HG02610 (cell line): ENCODE results near the gene PLD1.

ENCODE experiments used
- ATAC-seq: cut with Tn5 transposase; IDR thresholded peaks from one replicate; pipeline ENCODE4 v1.9.1; 2021; ENCODE audit warnings: mild to moderate bottlenecking, moderate library complexity; ENCODE audit not compliant: unreplicated experiment

PLD1 gene

DNA sequence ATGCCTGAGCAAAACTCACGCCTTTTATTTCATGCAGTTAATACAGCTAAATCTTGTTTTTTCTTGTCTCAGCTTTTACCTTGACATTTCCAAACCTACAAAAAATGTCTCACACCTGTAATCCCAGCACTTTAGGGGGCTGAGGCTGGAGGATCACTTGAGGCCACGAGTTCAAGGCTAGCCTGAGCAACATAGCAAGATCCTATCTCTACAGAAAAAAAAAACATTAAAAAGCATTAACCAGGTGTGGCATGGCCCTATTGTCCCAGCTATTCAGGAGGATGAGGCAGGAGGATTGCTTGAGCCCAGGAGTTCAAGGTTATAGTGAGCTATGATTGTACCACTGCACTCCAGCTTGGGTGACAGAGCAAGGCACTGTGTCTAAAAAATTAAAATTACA is 29.0 kb upstream of the PLD1 start:
- no peak for ATAC-seq

DNA sequence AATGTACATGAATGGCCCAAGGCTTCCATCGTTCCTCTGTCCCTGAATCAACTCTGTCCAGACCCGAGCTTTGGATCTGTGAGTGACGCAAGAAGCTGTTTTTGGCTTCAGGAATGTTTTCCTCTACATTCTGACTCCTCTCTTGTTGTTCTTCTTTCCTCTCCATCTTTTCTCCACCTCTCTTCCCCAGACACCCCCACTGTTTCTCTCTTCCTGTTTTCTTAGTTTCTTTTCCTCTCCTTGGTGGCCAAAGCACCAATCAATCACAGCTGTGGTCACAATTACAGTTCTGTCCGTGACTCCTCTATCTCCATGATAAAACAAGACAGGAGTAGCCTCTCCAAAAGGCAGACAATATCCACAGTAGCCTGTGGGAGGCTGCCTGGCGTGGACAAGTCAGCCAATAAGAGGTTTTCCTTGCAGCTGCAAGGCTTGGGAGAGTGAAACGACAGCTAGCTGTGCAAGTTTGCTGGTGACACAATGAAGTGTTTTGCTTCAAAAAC is 28.0 kb upstream of the PLD1 start:
- no peak for ATAC-seq

DNA sequence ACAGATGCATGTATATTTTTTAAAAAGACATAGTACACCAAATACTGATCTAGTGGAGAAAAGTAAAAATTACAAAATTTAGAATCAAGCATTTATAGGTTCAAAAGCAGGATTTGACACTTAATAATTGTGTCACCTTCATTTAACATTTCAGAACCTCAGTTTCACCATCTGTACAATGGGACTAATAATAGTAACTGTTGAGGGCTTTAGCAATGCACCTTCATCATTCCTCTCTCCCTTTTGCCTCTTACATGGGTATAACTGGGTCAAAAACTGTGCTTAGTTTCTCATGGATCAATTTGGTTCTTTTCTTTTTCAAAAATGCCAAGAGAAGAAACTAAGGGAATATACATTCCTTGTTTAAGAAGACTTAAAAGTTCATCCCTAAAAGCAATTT is 27.4 kb upstream of the PLD1 start:
- ATAC-seq: no peak

DNA sequence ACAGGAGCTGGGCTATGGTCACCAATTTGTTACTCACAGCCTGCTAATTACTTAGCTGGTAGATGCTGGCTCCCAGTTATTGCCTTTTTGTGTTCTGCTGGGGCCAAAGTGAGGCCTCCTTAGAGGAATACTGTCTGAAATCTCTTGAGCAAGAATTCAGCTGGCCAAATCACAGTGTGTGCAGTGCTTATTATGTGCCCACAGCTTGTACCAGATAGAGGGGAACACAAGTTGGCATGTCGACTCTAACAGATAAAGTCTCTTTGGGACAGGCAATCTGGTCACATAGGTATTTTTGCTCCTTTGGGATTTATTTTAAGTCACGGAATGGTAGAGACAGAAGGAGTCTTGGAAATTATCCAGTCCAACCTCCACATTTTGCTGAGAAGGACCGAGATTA is 26.6 kb upstream of the PLD1 start:
- ATAC-seq: no peak

DNA sequence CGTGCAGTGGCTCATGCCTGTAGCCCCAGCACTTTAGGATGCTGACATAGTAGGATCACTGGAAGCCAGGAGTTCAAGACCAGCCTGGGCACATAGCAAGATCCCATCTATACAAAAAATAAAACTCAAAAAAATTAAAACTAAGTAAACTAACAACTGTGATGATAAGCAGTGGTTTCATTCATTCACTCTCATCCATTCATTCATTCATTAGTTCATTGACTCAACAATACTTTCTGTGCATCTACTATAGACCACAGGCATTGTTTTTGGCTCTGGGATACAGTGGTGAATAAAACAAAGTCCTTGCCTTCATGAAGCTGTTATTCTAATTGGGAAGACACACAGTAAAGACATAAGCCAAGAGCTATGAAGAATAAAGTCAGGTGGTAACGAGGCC is 25.3 kb upstream of the PLD1 start:
- no peak for ATAC-seq

DNA sequence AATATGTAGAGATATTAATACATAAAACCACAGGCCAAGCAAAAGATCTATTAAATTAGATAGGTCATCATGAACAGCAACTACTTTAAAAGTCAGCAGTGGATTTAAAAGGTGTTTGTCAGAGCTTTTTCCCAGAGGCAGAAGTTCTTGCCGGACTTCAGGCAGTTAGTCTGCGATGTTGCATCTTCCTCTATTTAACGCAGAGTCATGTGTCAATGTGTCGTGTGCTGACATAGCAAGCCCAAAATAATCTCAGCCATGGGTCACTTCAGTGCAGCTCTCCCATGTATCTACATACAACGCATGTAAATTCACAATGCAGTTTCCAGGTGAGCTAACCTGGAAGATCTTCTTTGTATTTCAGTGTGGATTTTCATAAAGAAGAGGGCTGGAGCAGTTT is 24.8 kb upstream of the PLD1 start:
- no peak for ATAC-seq

DNA sequence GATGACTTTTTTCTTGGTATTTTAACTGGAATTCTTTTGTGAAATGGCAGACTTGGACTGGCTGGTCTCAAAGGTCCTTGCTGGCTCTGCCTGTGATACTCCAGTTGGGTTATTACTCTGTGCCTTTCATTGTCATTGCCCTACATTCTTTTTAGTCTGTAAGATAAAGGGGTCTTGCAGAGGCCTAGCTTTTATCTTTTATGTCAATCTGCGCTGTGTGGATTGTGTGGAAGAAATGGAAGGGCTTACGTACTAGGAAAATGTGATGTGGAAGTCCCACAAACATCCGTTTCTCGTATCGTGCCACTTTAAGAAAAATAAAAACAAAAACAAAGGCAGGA is 24.1 kb upstream of the PLD1 start:
- ATAC-seq: no peak

DNA sequence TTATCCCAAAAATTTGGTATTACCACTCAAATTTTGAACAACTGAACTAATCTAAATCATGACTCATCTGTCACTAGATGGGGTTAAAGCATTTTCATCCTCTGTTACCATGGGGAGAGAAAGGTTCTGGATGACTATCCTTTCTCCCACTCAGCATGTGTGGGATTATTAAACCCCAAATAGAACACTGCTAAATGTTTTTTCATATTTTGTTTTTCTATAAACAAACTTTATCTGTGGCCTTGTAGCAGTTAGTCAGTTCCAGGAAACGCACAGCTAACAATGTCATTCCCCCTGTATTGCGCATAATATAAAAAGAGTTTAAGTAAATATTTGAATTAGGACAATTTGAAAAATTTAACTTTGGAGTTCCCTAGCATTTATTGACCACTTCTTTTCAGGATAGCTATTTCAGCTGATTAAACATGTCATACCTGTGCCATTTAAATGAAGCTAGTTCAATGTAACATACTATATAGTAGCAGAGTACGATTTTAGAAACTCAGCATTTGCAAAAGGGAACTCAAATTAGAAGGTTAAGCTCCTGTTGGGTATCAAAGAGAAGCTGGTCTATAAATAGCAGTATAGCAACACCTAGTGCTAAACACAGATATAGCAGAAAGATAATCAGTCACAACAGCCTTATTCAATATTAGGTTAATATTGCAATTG is 23.6 kb upstream of the PLD1 start:
- peak; percentile 69 for ATAC-seq

DNA sequence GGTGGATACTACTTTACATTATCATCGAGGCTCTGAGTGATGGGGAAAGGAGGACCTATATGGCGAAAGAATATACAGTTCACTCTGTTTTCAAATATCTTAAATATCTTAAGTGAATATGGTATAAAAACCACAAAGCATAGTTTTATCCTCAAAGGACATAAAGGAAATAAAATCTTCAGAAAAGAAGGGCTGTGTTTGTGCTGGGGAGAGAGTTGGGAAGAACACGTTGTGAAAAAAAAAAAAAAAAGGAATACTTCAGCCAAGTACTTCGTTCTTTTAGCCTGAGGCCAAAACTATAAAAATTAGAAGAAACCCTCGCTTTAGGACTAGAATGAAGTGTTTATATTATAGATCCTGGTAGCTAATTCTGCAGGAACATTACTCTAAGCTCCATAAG is 22.7 kb upstream of the PLD1 start:
- ATAC-seq: no peak

DNA sequence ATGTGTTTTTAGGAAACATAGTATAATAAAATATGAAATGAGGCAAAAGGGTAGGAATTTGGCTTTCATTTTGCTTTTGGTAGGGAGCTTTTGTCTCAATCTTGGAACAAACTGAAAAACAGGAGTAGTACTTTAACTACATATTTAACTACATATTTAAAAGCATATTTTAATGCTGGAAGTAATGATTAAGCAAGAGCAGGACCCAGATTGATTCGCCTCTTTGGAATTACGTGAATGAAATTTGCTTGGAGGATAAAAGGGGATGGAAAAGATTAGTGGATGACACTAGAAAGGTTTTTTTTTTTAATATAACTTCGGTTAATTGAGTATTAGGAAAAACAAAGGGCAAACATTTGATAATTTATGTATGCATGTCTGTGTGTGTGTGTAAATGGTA is 21.7 kb upstream of the PLD1 start:
- no peak for ATAC-seq

DNA sequence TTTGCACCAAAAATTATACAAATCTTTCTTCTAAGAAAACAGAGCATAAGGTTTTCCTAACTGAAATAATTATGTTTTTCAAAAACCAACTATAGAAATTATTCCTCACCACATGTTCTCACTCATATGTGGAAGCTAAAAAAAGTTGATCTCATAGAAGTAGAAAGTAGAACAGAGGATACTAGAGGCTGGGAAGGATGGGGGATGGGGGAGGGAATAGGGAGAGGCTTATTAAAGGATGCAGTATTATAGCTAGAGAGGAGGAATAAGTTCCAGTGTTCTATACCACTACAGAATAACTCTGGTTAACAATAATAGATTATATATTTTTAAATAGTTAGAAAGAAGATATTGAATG is 20.2 kb upstream of the PLD1 start:
- ATAC-seq: no peak

DNA sequence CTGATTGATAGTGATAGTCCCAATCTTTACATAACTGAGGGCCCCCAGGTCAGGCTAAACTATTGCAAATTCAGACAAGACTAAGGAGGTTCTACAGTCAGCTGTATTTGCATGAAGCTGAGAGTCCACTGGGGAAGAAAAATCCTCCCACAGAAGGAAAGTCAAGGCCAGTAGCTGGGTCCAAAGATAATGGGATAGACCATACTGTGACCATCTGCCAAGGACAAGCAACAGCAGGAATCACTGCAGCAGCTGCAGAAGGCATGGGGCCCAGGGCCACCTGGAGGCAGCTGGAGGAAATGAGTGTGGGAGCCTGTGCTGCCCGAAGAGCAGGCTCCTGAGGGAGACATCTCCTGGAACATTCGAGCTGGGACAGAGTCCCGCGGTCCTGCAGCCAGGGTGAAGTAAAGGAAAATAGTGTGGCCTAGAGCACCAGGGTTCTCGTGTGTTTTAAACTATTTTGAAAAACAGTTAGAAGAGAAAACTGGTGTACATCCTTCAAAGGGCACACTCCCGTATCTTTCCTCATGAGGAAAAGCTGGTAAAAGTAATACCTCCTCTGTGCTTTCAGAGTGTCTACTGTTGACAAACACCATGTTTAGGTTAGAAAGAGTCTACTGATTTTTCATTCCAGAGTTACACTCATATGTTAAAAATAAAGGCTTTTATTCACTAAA is 19.7 kb upstream of the PLD1 start:
- peak; percentile 76 for ATAC-seq

DNA sequence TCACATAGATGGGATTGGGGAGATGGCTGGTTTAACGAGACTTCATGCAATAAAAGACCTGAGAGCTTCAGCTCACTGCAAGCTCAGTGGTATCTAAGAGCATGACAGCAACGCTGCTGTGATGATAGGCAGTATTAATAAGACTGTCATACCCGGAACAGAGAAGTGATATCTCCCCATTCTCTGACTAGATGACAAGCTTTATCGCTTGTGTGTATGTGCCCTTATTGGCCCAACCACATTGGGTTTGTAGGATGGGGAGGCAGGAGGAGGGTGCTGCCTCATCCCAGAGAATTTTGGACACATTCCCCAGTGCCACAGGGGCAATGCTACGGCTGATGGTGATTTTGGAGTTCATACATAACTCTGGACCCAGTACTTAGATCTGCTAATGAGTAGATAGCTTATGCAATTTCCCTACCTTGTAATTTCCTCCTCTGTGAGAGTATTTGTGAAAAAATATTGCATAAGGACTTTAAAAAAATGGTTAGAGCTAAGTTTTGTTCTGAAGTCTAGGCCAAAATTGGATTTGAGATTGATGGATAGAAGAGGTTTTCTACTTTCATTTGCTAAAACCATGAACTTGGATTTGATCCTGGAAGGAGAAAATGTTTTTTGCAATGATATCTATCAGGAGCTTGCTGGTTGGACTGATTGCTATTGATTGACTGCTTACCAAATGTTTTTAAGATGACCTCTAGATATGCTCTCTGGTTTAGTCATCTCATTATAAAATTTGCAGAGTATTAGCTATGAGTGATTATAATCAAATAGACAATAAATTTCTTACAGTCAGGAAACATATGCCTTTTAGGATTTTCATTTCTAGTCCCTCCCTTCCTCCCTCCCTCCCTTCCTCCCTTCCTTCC is 18.9 kb upstream of the PLD1 start:
- no peak for ATAC-seq

DNA sequence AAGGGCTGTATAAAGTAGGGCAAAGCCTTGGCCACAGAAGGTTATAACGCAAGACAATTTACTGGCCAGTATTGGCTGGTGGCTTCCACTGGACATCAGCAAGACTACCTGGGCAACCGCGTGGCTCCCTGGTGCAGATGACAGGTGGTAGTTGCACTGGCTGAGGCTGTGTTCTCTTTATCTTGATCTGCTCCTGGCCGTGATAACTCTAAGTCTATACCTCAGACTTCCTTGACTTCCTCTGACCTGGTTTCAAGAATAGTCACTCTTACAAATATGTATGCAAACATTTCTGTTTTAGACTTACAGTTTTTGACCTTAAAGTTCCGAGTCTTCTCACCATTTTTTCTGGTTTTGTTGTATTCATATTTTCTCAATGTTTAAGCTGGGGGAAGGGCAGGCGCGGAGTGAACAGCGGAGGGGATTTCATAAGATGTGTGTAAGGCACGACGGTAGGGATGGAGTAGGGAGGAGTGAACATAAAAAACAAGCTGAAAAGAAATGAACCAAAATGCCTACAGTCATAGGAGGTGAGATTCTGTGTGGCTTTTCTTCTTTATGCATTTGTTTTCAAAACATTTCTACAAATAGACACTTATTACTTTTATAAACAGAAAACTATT is 17.7 kb upstream of the PLD1 start:
- no peak for ATAC-seq

DNA sequence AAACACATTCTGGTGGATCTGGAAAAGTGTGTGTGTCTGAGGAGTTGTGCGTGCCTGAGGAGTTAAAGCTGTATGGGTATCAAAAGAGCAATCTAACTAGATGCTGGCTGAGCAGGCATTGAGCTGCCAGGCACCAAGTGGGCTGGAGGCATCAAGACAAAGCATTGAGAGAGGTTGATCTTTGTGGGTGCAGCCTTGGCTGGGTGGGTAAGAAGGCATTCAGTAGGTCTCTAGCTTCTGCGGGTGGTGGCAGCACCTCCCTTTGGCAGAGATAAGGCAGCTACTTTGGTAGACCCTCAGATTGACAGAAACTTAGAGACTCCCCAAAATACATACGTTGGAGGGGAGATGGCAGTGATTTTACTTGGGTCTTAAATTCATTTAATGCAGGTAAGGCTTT is 17.1 kb upstream of the PLD1 start:
- ATAC-seq: no peak

DNA sequence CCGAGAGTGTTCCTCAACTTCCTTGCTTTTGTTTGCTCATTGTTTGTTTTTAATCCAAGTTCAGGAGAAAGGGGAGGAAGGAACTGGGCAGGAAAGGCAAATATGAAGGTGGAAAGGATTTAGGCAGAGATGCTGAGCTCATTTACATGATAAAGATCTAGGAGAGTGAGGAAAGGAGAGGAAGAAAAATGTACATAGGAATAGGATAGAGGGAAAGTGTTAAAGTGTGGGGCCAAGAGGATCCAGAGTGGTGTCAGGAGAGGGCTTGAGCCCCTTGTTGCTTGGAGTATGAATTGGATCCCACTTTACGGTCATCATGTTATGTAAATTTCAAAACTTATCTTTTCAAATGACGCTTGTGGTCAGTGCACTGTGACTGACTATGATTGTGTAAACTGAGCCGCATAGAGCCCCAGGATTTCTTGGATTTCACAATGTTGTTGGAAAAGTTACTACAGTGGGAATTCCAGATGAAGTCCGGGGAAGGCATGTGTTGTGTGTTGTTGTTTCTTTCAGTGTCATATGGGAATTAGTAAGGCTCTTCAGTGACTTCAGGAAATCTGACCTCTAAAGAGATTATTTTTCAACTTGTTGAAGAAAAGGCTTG is 15.0 kb upstream of the PLD1 start:
- no peak for ATAC-seq

DNA sequence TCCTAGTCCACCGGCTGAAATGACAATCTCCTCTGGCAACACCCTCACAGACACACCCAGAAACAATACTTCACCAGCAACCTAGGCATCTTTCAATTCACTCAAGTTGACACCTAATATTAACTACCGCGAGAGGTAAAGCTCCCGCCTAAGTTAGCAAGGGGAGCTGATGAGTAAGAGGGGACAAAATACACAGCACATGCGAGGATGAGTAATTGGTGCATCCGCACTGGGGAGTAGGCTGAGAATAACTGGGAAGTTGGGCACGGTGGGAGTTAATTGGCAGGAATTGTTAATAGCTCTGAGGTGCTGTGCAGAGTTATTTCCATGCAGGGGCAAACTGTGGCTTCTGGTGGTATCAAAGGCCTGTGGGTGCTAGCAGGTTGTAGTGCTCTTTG is 14.5 kb upstream of the PLD1 start:
- no peak for ATAC-seq

DNA sequence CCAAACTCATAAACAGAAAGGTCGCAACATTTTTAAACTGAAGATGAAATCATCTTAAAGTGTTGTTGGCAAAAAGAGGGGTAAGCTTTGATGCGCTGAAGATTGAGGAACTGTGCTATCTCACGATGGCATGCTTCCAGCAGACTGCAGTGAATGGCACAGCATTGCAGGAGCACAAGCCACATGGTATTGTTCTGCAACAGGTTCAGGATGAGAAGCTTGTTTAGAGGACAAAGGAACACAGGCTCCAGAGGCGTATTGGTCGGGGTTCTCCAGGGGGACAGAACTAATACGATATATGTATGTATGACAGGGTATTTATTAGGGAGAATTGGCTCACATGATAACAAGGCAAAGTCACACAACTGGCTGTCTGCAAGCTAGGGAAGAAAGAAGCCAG is 13.8 kb upstream of the PLD1 start:
- no peak for ATAC-seq

DNA sequence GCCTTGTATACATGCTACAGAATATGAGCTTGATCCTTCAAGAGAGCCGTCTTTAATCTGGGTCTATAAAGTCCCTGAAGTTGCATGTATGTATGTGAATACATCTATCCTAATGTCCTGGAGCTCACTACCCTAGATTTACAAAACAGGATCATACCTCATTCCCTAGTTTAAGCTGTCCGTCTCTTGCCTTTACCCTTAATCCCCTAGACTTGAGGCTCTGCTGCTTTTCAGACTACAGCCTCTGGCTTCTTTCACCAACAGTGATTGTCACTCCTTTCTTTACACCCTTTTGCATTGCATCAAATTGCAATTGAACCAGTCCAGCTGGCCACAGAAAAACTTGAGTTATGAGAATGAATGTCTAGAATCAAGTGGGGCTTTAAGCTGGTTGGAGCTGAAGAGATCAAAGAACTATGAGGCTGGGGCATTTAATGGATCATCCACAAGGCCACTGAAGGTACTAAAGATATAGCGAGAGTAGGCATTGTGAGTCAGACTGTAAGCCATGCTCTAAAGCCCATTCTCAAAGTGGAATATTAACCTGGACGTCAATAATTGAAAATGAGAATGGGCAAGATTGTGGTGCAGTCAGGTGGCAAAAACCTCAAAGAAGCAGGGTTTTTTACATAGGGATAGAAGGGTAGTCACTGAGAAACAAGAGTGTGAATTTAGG is 12.3 kb upstream of the PLD1 start:
- ATAC-seq: no peak

DNA sequence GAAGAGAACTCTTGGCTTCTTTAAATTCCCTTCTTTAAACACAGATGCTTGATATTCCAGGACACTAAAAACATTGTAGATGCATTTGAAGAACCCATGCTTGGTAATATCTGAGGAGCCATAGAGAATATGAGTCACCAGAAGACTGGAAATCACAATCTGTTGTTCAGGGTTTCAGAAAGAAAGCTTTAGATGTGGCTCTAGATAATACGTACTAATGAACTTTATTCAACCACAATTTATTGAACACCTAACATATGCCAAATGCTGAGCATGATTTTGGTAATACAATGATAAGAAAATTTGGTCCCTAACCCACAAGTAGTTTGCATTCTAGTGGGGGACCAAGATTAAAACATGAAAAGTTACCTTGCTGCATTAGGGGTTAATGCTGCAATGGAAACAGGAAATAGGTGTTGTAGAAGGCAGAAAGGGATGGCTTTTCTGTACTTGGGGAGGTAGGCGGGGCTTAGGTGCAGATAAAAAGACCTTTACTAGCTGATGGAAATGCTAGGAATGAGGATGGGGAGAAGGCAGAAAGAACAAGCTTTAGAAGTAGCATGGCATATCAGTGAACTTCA is 11.6 kb upstream of the PLD1 start:
- ATAC-seq: no peak
